ENCODE data around the gene C1QTNF2.

DNA sequence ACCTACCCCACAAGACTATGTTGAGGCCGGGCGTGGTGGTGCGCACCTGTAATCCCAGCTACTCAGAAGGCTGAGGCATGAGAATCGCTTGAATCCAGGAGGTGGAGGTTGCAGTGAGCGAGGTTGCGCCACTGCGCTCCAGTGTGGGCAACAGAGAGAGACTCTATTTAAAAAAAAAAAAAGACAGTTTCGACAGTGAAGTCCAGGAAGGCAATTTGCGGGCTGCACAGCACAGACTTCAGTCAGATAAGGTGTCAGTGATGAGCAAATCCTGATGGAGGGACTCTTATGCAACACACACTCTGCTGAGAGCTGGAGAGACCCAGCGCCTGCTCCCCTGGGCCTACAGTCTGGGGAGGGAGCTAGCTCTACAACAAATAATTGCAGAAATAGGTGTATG, 72.2 kb downstream of the C1QTNF2 start:
- TF ChIP-seq BHLHE40 (IDR thresholded peaks at IDR 0.05; ENCODE audit: borderline replicate concordance) (no peak), NFRKB (IDR thresholded peaks at IDR 0.05) (no peak)

Data from HEK293T (cell line).